Suppressor macrophage (primary cell): Measurements from ENCODE around the gene CDH4.

Experiments used
- DNase-seq, 4 experiments: peaks; one replicate each; pipeline ENCODE4 v3.0.0-alpha.2; 2020 to 2022

The CDH4 gene

GRCh38 chr20:61929561-61929960, 677.5 kb downstream of the CDH4 start:
- DNase-seq, result no peak

GRCh38 chr20:61929971-61930666, 678.1 kb downstream of the CDH4 start:
- no peak for DNase-seq

- no peak for DNase-seq
These were observed 678.9 kb downstream of the CDH4 start for GRCh38 chr20:61930776-61931475.

- DNase-seq, result no peak
These were observed 679.6 kb downstream of the CDH4 start for GRCh38 chr20:61931476-61932198.

GRCh38 chr20:61932199-61932592, 680.1 kb downstream of the CDH4 start:
- DNase-seq, result no peak

GRCh38 chr20:61932711-61933480, 680.8 kb downstream of the CDH4 start:
- DNase-seq, result no peak

- DNase-seq, result no peak
These were observed 681.5 kb downstream of the CDH4 start for GRCh38 chr20:61933481-61933950.

- DNase-seq, result no peak
These were observed 682.1 kb downstream of the CDH4 start for GRCh38 chr20:61933951-61934715.

- DNase-seq, result no peak
These were observed 682.9 kb downstream of the CDH4 start for GRCh38 chr20:61934716-61935530.

- DNase-seq, result no peak
These were observed 684.1 kb downstream of the CDH4 start for GRCh38 chr20:61935926-61936700.

- no peak for DNase-seq
These were observed 684.7 kb downstream of the CDH4 start for GRCh38 chr20:61936701-61937131.

GRCh38 chr20:61937146-61937962, 685.3 kb downstream of the CDH4 start:
- no peak for DNase-seq

- DNase-seq, result no peak
These were observed 686.1 kb downstream of the CDH4 start for GRCh38 chr20:61937963-61938838.

GRCh38 chr20:61938839-61939690, 687.0 kb downstream of the CDH4 start:
- no peak for DNase-seq

- no peak for DNase-seq
These were observed 687.8 kb downstream of the CDH4 start for GRCh38 chr20:61939691-61940360.

GRCh38 chr20:61940491-61940890, 688.4 kb downstream of the CDH4 start:
- no peak for DNase-seq
